ENCODE results near the gene SUGCT. TPM values are rescaled to one million over a fixed set of nuclear protein-coding genes. Genes with fewer than 3 reads are reported as not detected.

SUGCT gene
- total RNA-seq, 1 experiment from 2014 or later, result 5.4 TPM

GRCh38 chr7:40822861-40823260, 688.1 kb downstream of the SUGCT start:
- H2AFZ ChIP-seq (ENCODE audit: low read length), result no peak overlapping the region
- no peaks in the 10 kb centered on the region for H3K23me2 ChIP-seq (ENCODE audit: insufficient read length, low read depth, low read length, poor library complexity, severe bottlenecking)
- no peaks in the 10 kb centered on the region for H4K20me1 ChIP-seq (ENCODE audit: control insufficient read depth, insufficient read depth, insufficient read length)
- no peak overlapping the region for H4K5ac ChIP-seq (ENCODE audit: insufficient read length, low read depth, low read length)
- H2BK15ac ChIP-seq (ENCODE audit: low read depth, low read length), result no peak overlapping the region
- no peak overlapping the region for H3K14ac ChIP-seq (ENCODE audit: insufficient read depth, low read length)
- no peak overlapping the region for H3K56ac ChIP-seq (ENCODE audit: insufficient read length, low read depth, low read length)
- no peak overlapping the region for H2BK20ac ChIP-seq (ENCODE audit: low read depth, low read length, poor library complexity, severe bottlenecking)
- no peak overlapping the region for H3K4me2 ChIP-seq (ENCODE audit: insufficient read depth, insufficient read length, low read length)
- no peak for TF ChIP-seq CTCF (conservative IDR thresholded peaks at IDR 0.05)
- no peak overlapping the region for H3K4me3 Mint-ChIP-seq
- no peak overlapping the region for H3K18ac ChIP-seq (ENCODE audit: insufficient read length, low read depth, low read length)
- no peak overlapping the region for H3K27ac ChIP-seq (ENCODE audit: insufficient read length, low read depth, low read length)
- H2BK5ac ChIP-seq (ENCODE audit: insufficient read length, low read length), result no peak overlapping the region
- H2AK5ac ChIP-seq (ENCODE audit: insufficient read length, low read length), result no peak overlapping the region
- no peak overlapping the region for H3K23ac ChIP-seq (ENCODE audit: insufficient read length, low read depth, low read length)
- H3K27me3 Mint-ChIP-seq (ENCODE audit: low read depth), result no peaks in the 10 kb centered on the region
- peaks cover 7% of the 10 kb centered on the region for H3K4me1 ChIP-seq (ENCODE audit: insufficient read depth, low read length)
- H3K79me2 ChIP-seq (ENCODE audit: insufficient read depth, low read length), result no peaks in the 10 kb centered on the region
- H3K9ac ChIP-seq (ENCODE audit: extremely low read depth, insufficient read length, low read length), result no peak overlapping the region
- no peak overlapping the region for H4K8ac ChIP-seq (replicated peaks; ENCODE audit: insufficient read length, low read depth, low read length)
- H3K27me3 ChIP-seq (ENCODE audit: insufficient read depth, low read length), result no peaks in the 10 kb centered on the region
- no peaks in the 10 kb centered on the region; a peak in 1 of 7 replicates for H3K36me3 Mint-ChIP-seq (ENCODE audit: insufficient read depth in 1 of 3, low read depth in 3 of 3)
- no peak overlapping the region for H3K27ac Mint-ChIP-seq
- no peak overlapping the region for H2BK12ac ChIP-seq (ENCODE audit: insufficient read length, low read depth, low read length)
- H3K9me3 ChIP-seq (ENCODE audit: control insufficient read depth, low read depth, low read length), result no peaks in the 10 kb centered on the region
- no peaks in the 10 kb centered on the region for H3K79me1 ChIP-seq (ENCODE audit: insufficient read depth, low read depth, low read length, poor library complexity, severe bottlenecking)
- no CpG with 5 or more reads among the region's 1 CpG for WGBS (ENCODE audit: extremely low coverage, insufficient read length, low lambda C conversion rate)
- no peak overlapping the region for H2BK120ac ChIP-seq (ENCODE audit: low read depth, low read length, poor library complexity, severe bottlenecking)
- H3K4me1 Mint-ChIP-seq, result peaks cover 20% of the 10 kb centered on the region in 2 experiments
- DNase-seq, result no peak
- H3K9me3 Mint-ChIP-seq, result peaks cover 0 to 9% of the 10 kb centered on the region in 2 experiments; a peak in 2 of 5 replicates
- no peak overlapping the region for H3T11ph ChIP-seq (ENCODE audit: low read length)
- H4K91ac ChIP-seq (ENCODE audit: insufficient read length, low read depth, low read length), result no peak overlapping the region
- no peak overlapping the region for H3K4ac ChIP-seq (ENCODE audit: low read depth, low read length)
